Activated naive CD8-positive, alpha-beta T cell treated with anti-CD3 and anti-CD28 coated beads, Interleukin-2, amount 50 U/mL, for 24 hours (primary cell): ENCODE measurements around the gene OTOP3.

Source experiments
- ATAC-seq: fragments of 150-1000 bp; cut with Tn5 transposase; one replicate; pipeline ENCODE4 v1.10.0; 2021
- DNase-seq: peaks from one replicate; pipeline ENCODE4 v3.0.0; 2021
- H3K27ac Mint-ChIP-seq: one replicate; pipeline ENCODE4 v1.8.0; 2021; ENCODE audit warnings: mild to moderate bottlenecking, mixed read lengths
- H3K27me3 Mint-ChIP-seq: one replicate; pipeline ENCODE4 v1.8.0; 2021; ENCODE audit warnings: mixed read lengths
- H3K36me3 Mint-ChIP-seq: one replicate; pipeline ENCODE4 v1.8.0; 2021; ENCODE audit warnings: low read depth, mixed read lengths
- H3K4me1 Mint-ChIP-seq: one replicate; pipeline ENCODE4 v1.8.0; 2021; ENCODE audit warnings: mixed read lengths
- H3K4me3 Mint-ChIP-seq: one replicate; pipeline ENCODE4 v1.8.0; 2021; ENCODE audit warnings: mild to moderate bottlenecking, moderate library complexity, mixed read lengths
- H3K9me3 Mint-ChIP-seq: one replicate; pipeline ENCODE4 v1.8.0; 2021; ENCODE audit warnings: mixed read lengths

The OTOP3 gene

GRCh38 chr17:74992223-74992622, 56.5 kb downstream of the OTOP3 start:
- no peaks in the 10 kb centered on the region for H3K36me3 Mint-ChIP-seq
- peaks cover 3% of the 10 kb centered on the region for H3K4me1 Mint-ChIP-seq
- ATAC-seq = no peak
- no peaks in the 10 kb centered on the region for H3K9me3 Mint-ChIP-seq
- H3K4me3 Mint-ChIP-seq = no peak overlapping the region
- no peak overlapping the region for H3K27ac Mint-ChIP-seq
- H3K27me3 Mint-ChIP-seq = peaks cover 7% of the 10 kb centered on the region
- DNase-seq = no peak

DNA sequence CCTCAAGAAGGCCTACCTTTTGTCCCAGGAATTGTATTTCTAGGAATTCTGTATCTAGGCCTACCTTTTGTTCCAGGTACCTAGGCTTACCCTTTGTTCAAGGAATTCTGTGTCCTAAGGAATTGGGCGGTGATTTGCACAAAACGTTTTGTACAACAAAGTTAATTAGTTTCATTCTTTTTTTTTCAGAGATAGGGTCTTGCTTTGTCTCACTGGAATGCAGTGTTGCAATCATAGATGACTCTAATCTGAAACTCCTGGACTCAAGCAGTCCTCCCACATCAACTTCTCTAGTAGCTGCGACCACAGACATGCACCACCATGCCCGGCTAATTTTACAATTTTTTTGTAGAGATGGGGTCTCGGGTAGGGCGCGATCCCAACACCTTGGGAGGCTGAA, 58.7 kb downstream of the OTOP3 start:
- no peak for ATAC-seq
- H3K27me3 Mint-ChIP-seq = no peaks in the 10 kb centered on the region
- no peak for DNase-seq
- H3K36me3 Mint-ChIP-seq = no peaks in the 10 kb centered on the region
- no peak overlapping the region for H3K27ac Mint-ChIP-seq
- H3K4me3 Mint-ChIP-seq = no peak overlapping the region
- H3K9me3 Mint-ChIP-seq = no peaks in the 10 kb centered on the region
- peaks cover 4% of the 10 kb centered on the region for H3K4me1 Mint-ChIP-seq

DNA sequence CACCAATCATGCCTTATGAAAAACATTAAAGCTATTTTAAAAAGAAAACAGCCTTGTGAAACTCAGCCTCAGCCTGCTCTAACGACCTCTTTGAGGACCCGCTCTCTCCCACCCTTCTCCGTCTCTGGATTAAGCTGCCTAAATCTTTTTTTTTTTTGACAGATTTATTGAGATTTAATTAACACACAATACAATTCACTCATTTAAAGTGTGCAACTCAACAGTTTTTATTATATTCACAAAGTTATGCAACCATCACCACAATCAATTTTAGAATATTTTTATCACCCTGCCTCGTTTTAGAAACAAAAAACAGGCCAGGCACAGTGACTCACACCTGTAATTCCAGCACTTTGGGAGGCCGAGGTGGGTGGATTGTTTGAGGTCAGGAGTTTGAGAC, 60.1 kb downstream of the OTOP3 start:
- ATAC-seq (no peak), DNase-seq (no peak)
- H3K4me3 Mint-ChIP-seq = no peak overlapping the region
- H3K4me1 Mint-ChIP-seq = peaks cover 4% of the 10 kb centered on the region
- H3K9me3 Mint-ChIP-seq = no peaks in the 10 kb centered on the region
- no peaks in the 10 kb centered on the region for H3K27me3 Mint-ChIP-seq
- H3K36me3 Mint-ChIP-seq = no peaks in the 10 kb centered on the region
- no peak overlapping the region for H3K27ac Mint-ChIP-seq

GRCh38 chr17:74998783-74999182, 63.1 kb downstream of the OTOP3 start:
- Mint-ChIP-seq H3K4me3 (no peak overlapping the region), H3K9me3 (no peaks in the 10 kb centered on the region), H3K4me1 (peaks cover 10% of the 10 kb centered on the region), H3K27me3 (no peaks in the 10 kb centered on the region), H3K36me3 (no peaks in the 10 kb centered on the region), H3K27ac (no peak overlapping the region)
- ATAC-seq = no peak
- no peak for DNase-seq

GRCh38 chr17:74999523-74999922, 63.8 kb downstream of the OTOP3 start:
- peaks cover 10% of the 10 kb centered on the region for H3K4me1 Mint-ChIP-seq
- no peaks in the 10 kb centered on the region for H3K36me3 Mint-ChIP-seq
- H3K27ac Mint-ChIP-seq = no peak overlapping the region
- H3K27me3 Mint-ChIP-seq = no peaks in the 10 kb centered on the region
- no peaks in the 10 kb centered on the region for H3K9me3 Mint-ChIP-seq
- no peak for ATAC-seq
- no peak for DNase-seq
- no peak overlapping the region for H3K4me3 Mint-ChIP-seq
